ENCODE data around the gene NGF.

The NGF gene

DNA sequence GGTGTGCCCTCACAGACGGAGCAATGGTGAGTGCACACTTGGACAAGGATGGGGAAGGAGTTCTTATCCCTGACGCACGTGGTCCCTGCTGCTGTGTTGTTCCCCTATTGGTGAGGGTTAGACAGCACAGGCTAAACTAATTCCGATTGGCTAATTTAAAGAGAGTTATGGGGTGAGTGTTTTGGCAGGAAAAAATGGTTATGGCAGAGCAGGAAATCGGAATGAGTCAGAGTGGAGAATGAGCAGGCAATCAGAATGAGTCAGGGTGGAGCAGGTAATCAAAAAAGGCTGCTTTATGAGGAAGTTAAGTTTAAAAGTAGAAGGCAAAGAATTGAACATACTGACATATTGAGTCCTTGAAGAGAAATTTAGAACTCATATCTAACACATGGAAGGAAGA lies 100.5 kb downstream of the NGF start:
- no peak for DNase-seq (ENCODE audit: low read depth)

DNA sequence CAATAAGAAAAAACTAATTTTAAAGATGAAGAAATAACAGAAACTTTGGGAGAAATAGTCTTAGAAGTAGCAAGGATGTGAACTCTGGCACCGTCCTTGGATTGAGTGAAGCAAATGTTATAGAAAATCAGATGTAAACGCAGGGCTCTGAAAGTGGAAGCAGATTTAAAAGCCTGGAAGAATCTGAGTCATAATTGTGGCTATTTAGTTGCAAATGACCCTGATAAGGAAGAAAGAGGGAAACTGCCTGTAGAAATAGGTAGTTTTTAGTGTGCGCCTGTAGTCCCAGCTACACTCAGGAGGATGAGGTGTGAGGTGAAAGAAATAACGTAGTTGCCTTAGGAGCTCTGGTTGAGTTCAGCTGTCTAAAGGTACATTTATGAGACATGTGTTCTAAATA lies 101.0 kb downstream of the NGF start:
- no peak for DNase-seq (ENCODE audit: low read depth)
